Fibroblast of peridontal ligament (primary cell): Measurements from ENCODE around the gene CDON.
"Not testable (repeated sequence)": the region's sequence is repeated elsewhere in the genome, so short reads cannot be mapped to it uniquely, and the experiment has no call there.

Experiments
- DNase-seq: peaks from one replicate; pipeline ENCODE4 v3.0.0-alpha.2; 2010; ENCODE audit errors: extremely low read depth

The CDON gene

DNA sequence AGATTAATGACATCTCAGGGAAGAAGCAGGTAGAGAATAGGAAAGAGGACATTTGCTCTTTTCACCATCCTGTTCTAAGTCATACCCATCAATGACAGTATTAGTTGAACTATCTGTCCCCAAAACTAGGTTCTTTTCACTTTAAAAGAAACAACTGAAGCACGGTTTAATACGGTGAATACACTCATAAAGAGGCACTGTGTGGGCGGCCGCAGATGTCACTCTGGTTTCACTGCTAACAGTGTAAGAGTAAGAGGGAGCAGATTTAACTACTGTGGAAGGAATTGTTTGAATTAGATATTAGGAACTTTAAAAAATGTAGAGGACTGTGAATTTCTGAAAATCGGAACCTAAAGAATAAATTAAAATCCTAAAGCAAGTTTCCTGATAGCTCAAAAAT, 67.4 kb downstream of the CDON start:
- no peak for DNase-seq

DNA sequence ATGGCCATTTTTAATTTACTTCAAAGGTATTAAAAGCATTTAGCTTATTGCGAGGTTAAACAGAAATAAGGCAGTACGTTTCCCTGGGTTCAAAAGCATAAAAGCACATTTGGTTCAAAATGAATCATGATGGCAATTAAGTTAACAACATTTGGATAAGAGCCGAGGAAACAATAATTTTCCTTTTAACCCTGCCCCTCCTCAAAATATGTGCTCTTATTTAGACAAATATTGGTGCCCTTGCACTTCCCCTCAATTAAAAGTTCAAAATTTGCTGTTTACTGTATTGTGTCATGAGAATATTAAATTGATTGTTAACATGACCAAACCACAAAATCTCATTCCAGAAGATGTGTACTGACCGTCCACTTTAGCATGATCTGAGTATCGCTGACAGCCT, 68.2 kb downstream of the CDON start:
- no peak for DNase-seq

DNA sequence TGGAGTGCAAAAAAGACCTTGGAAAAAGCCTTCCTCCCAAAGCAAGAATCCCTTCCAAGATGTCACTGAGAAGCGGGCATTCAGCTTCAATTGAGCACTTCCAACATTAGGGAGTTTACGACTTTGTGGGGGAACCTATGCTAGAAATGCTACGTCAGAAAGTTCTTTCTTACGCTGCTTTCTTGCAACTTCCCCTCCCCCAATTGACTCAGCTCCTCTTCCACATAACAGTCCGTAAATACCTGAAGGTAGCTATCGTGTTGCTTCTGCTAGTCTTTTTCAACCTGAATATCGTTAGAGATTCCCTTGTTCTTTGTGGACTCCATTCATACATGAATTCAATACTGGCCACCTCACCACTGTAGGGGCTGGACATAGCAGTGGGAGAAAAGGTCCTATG, 69.8 kb downstream of the CDON start:
- no peak for DNase-seq

DNA sequence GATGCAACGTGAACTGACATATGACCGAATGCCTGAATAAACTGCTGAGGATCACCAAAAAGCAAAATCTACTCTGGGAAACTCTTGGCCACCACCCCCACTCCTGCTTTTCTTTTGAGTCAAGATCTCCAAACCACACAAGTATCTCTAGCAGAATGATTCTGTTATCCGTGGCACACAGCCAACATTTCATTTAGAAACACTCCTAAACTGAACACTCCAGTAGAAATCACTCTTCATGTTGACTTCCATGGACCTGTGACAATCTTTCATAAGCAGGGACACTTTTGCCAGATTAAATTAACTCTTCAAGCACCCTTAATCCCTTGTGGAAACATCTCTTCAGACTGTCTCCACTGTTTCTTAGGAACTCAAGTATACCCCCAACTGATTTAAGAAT, 72.4 kb downstream of the CDON start:
- DNase-seq, result peak; percentile 71

DNA sequence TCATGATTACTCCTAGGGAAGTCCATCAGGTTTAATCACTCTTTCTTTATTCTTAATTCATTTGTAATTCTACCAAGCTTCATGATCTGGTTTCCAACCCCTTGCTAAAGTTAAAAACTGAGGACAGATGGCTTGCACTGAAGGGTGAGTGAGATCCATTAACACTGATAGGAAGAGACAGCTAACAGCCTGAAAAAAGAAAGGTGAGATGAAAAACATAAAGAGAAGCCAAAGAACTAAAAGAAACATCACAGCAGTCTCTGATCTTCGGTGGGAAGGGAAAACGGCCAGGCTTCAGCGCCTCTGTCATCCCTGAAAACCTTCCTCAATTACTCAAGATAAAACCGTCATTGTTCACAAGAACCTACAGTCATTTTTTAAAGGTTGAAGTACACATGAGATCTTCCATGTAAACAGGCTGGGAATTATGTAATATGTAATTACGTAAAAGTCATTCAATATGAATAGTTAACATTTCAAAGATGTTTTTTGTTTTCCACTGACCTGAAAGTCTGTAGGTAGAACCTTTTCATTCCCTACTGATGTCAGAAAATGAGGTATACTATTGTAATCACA, 75.5 kb downstream of the CDON start:
- DNase-seq, result no peak

DNA sequence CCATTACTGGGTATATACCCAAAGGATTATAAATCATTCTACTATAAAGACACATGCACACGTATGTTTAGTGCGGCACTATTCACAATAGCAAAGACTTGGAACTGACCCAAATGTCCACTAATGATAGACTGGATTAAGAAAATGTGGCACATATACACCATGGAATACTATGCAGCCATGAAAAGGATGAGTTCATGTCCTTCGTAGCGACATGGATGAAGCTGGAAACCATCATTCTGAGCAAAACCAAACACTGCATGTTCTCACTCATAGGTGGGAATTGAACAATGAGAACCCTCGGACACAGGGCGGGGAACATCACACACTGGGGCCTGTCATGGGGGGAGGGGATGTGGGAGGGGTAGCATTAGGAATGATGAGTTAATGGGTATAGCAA, 76.7 kb downstream of the CDON start:
- DNase-seq, result not testable (repeated sequence)

DNA sequence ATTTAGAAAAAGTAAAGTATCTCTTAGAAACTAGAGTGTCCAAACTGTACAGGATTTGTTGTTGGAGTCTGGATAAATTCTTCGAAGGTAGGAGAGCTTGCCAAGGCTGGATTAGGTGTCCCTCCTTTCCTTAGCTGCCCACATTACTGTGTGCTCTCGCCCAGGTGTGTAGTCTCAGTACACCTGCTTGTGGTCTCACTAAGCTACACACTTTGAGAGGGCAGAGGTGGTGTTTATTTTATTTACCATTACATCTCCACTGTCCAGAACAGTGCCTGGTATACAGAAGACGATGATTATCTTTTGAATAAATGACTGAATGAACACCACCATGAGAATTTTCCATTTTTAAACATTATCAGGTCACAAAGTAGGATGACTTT, 80.3 kb downstream of the CDON start:
- no peak for DNase-seq

DNA sequence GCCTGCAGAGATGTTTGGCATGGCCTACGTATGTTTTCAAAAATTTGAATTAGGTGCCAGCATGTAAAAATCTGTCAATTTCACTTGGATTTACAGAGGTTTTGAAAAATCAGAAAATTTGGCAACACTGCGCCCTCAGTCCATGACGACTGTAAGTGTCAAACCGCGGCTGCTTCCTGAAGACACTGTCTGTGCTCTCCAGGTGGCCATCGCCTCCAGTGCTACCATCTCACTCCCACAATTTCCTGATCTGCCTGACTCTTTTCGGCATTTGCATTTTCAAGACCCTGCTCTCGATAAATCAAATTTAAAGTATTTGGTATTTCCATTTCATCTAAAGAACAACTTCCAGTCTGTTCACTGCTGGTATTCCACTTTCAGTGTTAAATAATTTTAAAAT, 82.2 kb downstream of the CDON start:
- no peak for DNase-seq

DNA sequence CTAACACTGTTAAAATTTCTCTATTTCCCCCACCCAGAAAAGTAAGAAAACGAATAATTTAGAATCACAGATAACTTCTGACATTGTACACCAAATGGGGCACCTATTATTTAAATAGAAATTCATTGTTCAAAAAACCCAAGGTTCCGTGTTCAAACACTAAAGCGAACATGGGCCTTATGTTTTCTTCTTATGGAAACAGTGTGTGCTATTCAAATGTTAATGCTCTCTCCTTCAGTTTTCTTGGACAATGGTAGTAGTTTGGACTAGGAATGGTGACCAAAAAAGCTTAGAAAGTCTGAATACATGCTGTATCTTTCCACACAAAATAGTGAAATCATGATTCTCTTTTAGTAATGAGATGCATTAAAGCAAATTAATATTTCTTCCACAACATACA, 83.2 kb downstream of the CDON start:
- no peak for DNase-seq

DNA sequence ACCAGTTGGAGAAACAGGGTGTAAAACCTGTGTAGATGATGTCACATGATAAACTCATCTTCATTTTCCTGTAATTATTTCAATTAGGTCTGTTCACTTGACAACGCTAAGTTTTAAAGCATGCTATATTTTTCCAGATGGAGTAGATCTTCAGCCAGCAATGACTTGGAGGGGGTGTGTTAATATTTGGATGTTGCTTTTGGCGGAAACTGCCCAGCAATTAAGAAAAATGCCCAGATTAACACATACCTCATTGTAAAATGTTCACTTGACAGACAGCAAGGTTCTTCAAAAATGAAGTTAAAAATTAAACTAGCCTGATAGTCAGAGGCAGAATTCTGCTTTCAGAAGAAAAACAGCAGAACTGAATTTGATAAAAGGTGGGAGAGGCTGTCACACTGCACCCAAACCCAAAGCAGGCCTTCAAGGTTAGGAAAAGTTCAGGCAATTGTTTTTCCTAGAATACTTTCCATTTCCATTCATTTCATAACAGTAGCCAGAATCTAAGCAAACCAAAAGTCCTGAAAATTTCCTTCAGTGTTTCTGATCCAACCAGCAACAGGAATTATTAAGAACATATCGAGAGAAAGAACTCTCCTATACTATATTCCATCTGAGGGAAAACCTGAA, 83.8 kb downstream of the CDON start:
- no peak for DNase-seq

DNA sequence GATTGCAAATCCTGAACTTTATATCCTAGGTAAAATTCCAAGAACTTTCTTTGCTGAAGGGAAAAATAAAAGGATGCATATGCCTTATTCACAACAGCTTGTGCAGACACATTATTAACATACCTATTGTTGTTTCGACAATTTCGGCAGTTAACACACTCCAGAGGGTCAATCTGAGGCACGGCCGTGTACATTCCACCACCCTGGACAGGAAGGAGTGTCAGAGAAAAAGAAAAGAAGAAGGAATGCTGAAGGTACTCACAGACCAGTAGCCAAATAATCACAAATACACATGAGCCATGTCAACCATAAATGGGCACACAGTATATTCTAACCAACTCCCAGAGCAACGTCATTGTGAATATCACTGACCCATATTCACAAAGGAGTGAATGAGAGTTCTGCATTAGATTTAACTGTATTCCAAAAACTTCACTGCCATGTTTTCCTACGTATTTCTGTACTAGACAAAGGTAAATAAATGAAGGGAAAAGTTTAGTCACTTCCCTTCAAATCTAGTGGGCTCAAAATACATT, 84.4 kb downstream of the CDON start:
- no peak for DNase-seq

DNA sequence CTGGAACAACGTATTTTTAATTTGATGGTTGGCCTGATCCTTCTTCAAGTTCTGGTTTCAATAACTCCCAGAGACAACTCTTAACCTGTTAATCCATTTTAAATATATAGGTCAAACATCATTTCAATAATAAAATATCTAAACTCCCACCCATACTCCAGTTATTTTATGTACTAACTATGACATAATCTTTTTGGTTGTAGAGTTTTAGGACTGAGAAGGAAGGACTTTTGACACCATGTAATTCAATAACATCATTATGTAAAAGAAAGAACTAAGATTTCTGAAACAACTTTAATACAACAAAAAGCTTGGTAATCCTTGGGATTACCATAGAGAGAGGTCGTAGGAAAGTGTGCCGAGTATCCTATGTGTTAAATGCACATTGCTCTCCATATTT, 85.3 kb downstream of the CDON start:
- DNase-seq, result no peak

DNA sequence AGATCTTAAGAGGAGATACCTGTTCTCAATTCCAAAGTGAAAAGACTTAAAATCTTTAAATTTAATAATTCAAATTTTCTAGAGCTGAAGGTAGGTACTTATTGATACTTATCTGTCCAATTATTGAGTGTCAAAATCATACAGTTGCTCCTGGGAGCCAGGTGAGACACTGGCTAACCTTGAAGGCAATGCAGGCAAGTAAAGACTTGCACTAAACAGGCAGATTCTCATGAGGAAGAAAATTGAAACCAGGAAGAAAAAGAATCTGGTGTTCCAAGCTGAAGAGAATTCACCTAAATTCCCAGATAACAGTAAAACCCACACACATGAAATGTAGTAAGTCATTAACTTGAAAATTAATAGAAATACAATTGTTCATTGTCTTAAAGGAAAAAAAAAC, 86.5 kb downstream of the CDON start:
- DNase-seq, result no peak

DNA sequence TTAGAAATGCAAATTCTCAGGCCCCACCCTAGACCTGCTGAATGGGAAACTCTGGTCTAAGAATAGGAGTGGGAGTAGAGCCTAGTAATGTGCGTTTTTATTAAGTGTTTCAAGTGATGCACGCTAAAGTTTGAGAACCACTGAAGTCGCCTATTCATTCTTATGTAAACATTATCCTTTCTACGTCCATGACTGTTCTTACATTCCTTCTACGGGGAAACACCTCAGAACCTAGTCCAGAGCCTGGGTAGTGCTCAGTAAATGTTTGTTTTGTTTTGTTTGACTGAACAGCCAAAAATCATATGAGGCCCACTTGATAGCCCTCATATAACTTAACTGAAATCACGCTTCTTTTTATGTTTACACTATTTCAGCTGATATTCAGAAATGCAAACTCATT, 87.0 kb downstream of the CDON start:
- DNase-seq, result no peak

DNA sequence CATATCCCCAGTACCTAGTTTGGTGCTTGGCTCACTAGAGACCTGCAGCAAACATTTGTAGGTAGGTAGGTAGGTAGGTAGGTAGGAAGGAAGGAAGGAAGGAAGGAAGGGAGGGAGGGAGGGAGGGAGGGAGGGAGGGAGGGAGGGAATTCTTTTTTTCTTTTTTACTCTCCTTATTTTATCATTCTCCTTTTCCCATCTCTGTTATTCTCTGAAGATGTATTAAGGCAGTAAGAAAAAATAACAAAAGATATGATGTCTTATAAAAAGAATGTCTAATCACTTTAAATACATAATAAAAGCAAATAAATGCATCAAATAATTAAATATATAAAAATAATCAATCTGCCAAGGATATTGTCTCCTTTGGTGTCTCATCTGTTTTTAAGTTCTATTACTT, 88.4 kb downstream of the CDON start:
- no peak for DNase-seq

DNA sequence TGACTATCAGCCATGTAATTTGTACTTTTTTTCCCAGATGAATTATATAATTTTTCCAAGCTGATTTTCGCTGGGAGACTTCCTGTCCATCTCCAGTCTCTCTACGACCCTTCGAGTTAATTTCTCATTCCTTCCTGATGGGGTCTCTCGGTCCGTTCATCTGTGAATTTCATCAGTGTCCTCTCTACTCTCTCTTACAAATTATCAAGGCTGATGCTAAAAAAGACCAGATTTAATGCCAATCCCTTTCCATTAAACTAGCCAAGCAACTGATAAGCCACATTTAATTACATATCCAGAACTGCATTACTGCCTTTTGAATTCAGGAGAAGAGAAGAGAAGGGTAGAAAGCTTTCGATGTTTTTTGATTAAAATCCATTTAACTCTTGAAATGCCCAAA, 91.0 kb downstream of the CDON start:
- DNase-seq, result no peak

DNA sequence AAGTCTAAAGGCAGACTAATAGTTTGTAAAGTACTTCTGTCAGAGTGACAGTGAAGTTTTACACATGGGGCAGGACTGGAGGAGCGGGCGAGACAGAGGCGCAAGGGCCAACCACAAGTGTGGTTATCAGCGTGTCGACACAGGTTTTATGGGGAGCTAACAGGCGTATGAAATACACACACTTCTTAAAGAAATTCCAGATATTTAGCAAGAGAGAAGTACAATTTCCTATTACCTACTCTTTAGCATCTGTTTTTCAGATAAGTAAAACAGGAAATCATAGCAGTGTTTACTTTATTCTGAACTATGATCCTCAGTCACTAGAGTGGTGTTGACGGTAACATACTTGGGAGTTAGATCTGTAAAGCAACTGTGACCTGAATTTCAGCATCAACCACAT, 94.3 kb downstream of the CDON start:
- no peak for DNase-seq

DNA sequence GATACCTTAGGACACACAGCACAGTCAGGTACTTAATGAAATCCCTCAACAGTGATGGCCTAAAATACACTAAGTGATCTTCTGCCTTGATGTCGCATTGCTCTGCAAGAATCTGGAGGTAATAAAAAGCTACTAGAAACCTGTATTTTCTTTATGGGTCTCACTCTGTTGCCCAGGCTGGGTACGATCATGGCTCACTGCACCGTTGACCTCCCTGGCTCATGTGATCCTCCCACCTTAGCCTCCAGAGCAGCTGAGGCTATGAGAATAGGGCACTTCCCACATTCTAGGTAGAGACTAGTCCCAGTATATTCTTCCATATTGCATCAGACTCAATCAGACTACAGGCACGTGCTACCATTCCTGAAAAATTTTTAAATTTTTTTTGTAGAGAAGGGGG, 95.2 kb downstream of the CDON start:
- DNase-seq, result no peak

DNA sequence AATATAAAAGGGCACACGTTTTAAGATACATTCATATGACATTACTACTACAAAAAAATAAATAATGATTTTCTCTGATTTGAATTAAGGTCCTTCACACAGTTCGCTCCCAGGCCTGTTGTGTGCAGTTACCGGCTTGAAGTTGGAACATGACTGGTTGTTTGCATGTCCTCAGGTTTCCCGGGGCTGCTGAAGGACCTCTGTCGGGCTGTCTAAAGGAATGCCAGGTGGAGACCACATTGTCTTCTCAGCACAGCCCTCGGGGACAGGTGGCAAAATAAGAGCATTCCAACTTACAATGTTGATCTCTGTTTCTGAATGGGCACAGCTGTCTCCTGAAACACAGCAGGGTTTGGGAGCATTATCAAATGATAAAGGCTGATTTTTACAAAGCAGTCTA, 101.9 kb downstream of the CDON start:
- no peak for DNase-seq

DNA sequence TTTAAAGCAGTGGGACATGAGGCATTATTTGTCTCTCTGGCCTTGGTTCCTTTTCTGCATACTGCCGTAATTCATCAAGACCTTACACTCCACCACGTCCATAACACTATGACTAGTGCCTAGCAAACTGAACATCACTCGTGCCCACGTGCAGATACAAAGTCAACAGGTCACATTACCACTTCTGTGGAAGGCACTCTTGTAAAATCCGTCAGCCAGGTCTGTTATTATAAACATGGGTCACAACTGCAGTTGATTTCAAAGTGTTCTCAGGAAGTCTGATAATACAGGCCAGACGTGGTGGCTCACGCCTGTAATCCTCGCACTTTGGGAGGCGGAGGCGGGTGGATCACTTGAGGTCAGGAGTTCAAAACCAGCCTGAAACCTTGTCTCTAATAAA, 102.7 kb downstream of the CDON start:
- no peak for DNase-seq

DNA sequence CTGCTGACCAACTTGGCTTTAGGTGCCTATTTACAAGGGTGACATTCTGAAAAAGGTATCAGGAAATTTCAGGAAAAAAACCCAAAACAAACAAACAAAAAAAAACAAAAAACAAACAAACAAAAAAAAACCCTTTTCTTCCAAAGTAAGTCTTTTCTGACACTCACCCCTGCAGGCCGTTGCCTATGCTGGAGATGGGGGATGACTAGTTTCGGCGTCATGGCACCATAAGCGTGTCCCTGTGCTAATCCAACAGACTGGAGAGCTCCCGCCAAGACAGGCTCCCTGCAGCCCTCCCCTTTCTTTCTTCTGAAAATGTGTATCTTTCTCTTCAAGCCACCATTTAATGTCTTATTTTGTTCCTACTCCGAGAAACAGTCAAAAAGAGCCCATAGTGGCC, 103.2 kb downstream of the CDON start:
- DNase-seq, result no peak

DNA sequence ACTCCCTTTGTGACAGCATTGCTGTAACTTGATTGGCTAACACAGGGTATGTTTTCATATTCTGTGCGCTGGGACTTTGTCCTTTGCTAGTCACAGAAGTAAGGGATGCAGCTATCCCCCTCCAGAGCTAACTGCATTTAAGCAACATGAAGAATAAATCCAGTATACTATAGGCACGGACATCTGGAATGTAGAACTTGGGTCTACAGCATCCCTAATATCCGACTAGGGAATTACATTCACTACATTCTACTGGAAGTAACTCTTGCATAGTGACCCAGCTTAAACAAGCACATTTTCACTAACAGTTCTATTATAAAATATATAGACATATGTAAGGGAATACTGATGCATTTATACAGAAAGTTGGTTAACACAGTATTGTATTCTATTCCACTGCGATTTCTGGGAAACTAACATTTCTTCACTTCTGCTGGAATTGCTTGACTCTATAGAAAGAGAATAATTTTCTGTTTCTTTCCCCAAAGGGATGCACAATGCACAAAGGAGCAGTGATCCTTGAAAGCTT, 103.7 kb downstream of the CDON start:
- DNase-seq, result no peak

DNA sequence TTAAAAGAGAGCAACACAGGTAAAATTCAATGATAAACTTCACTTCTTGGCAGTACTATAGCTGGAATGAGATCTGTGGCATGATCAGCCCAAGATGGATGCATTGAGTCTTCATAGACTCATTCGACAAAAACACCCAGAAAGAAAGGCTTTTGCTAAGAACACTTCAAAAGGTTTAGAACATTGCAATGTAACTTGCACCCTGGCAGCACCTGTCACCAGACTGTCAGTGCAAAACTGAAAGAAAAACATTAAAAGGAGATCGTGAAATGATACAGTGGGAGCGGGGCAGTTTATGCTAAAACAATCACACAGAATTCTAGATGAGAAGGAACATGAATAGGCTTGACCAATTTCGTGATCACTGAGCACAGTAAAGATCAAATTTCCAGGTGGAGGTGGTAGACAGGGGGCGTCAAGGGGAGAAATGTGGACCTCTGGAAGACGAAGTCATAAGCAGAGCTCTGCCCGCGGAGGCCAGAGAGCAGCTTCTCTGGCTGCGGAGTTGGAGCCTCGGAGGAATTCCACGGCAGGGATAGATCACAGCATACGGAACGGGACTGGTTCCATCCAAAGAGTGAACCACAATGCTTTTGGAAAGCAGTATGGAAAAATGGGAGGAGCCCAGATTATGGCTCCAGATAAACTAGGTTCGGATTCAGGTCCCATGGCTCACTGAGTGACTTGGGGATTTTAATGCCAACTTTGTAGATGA, 104.9 kb downstream of the CDON start:
- no peak for DNase-seq
